ENCODE measurements around the gene RTKN2.

DNA sequence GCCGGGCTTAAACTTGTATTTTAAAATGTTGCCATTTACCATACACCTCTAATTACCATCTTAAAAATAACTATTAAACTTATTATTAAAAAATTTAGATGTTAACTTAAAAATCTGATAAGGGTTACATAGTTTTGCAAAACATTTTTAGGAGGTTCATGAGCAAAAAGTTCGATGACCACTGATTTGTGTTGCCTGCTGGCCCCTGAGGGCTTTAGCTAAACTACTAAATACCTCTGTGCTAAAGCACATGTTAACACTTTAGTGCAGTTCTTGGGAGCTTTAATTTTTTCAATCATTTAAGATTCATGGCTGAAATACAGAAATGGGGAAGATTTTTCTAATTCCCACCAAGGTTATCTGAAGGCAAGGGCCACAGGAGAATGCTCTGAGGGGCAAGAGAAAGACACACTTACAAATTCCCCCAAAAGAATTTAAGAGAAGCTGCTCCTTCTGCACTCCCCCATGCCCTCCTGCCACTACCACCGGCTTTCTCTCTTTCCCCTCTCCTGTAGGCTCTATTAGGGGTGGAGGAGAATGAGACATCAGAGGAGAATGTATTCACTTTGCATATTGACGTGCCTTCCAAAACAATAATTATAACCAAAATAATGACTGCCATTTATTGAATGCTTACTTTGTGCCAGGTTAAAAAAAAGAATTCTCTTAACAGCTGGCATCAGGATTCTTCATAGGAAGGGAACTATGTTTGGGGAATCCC lies 106.2 kb downstream of the RTKN2 start:
- TF ChIP-seq, protein P1, sequence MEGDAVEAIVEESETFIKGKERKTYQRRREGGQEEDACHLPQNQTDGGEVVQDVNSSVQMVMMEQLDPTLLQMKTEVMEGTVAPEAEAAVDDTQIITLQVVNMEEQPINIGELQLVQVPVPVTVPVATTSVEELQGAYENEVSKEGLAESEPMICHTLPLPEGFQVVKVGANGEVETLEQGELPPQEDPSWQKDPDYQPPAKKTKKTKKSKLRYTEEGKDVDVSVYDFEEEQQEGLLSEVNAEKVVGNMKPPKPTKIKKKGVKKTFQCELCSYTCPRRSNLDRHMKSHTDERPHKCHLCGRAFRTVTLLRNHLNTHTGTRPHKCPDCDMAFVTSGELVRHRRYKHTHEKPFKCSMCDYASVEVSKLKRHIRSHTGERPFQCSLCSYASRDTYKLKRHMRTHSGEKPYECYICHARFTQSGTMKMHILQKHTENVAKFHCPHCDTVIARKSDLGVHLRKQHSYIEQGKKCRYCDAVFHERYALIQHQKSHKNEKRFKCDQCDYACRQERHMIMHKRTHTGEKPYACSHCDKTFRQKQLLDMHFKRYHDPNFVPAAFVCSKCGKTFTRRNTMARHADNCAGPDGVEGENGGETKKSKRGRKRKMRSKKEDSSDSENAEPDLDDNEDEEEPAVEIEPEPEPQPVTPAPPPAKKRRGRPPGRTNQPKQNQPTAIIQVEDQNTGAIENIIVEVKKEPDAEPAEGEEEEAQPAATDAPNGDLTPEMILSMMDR (IDR thresholded peaks at IDR 0.05; ENCODE audit: low read depth, low read length, poor library complexity, severe bottlenecking), result no peak
- no peak for TF ChIP-seq EZH2phosphoT487 (IDR thresholded peaks at IDR 0.05; ENCODE audit: borderline replicate concordance, low read length)
